HepG2 (cell line): ENCODE results near the gene CYP4F12. TPM values are rescaled to one million over a fixed set of nuclear protein-coding genes. Genes with fewer than 3 reads are reported as not detected.

Experiments
- AFF4 ChIP-seq: sonication (generic); formaldehyde crosslinking; IDR thresholded peaks from 2 replicates; pipeline ENCODE4 v1.4.0; 2020; ENCODE audit warnings: missing genetic modification reagents
- AKAP8 ChIP-seq: sonication (generic); formaldehyde crosslinking; IDR thresholded peaks from 2 replicates; pipeline ENCODE4 v1.5.1; 2020; ENCODE audit warnings: mild to moderate bottlenecking, missing genetic modification reagents
- ARHGAP35 ChIP-seq: sonication (generic); formaldehyde crosslinking; IDR thresholded peaks from 2 replicates; pipeline ENCODE4 v1.9.0; 2022; ENCODE audit warnings: mild to moderate bottlenecking, inconsistent platforms, moderate library complexity, missing genetic modification reagents, borderline replicate concordance
- BATF2 ChIP-seq: sonication (generic); formaldehyde crosslinking; IDR thresholded peaks from 2 replicates; pipeline ENCODE4 v1.8.0; 2022; ENCODE audit warnings: mild to moderate bottlenecking, missing genetic modification reagents, moderate library complexity
- BCL6 ChIP-seq: IDR thresholded peaks from 2 replicates; pipeline ENCODE4 v1.6.1; 2016; ENCODE audit warnings: missing genetic modification reagents, missing compliant biosample characterization
- CCAR2 ChIP-seq: fragments of 200-400 bp; formaldehyde crosslinking; optimal IDR thresholded peaks from 2 replicates; pipeline ENCODE3; 2018; ENCODE audit warnings: low read depth, mild to moderate bottlenecking, low read length, moderate library complexity
- ETV6 ChIP-seq: sonication (generic); formaldehyde crosslinking; conservative IDR thresholded peaks from 2 replicates; pipeline ENCODE4 v1.4.0; 2020; ENCODE audit warnings: missing genetic modification reagents
- HNRNPK ChIP-seq: fragments of 200-400 bp; formaldehyde crosslinking; IDR thresholded peaks from 2 replicates; pipeline ENCODE4 v1.6.1; 2018; ENCODE audit warnings: low read length, low read depth, moderate library complexity, mild to moderate bottlenecking; ENCODE audit not compliant: poor library complexity, severe bottlenecking
- IRF9 ChIP-seq: sonication (generic); formaldehyde crosslinking; IDR thresholded peaks from 2 replicates; pipeline ENCODE4 v1.8.0; 2022; ENCODE audit warnings: missing genetic modification reagents, mild to moderate bottlenecking, borderline replicate concordance
- KDM4B ChIP-seq: sonication (generic); formaldehyde crosslinking; IDR thresholded peaks from 2 replicates; pipeline ENCODE4 v1.4.0; 2020; ENCODE audit warnings: missing genetic modification reagents
- SRY ChIP-seq: sonication (generic); formaldehyde crosslinking; IDR thresholded peaks from 2 replicates; pipeline ENCODE4 v1.8.0; 2022; ENCODE audit warnings: mild to moderate bottlenecking, missing genetic modification reagents
- TCF7L2 ChIP-seq: IDR thresholded peaks from 2 replicates; pipeline ENCODE4 v1.6.1; 2011; ENCODE audit warnings: mild to moderate bottlenecking, low read depth, low read length, moderate library complexity
- ZMAT3 ChIP-seq: sonication (generic); formaldehyde crosslinking; conservative IDR thresholded peaks from 2 replicates; pipeline ENCODE4 v1.7.0; 2021; ENCODE audit warnings: missing genetic modification reagents
- ZNF124 ChIP-seq: sonication (generic); formaldehyde crosslinking; IDR thresholded peaks from 2 replicates; pipeline ENCODE4 v1.4.0; 2020; ENCODE audit warnings: missing genetic modification reagents
- polyA plus RNA-seq, 8 experiments: library from polyadenylated mRNA; depleted of rRNA in 3 of 8; stranded (reverse) in 7 of 8; unstranded in 1 of 8; fragments of >200 nt; fragmentation: Illumina TruSeq in 4 of 8; extraction: Trizol in 4 of 8; gene quantifications; 2 replicates each; pipeline versions ENCODE4 v1.2.1 to v1.2.3, GENCODE V29; 2011 to 2016; ENCODE audit warnings: low read depth in 4 of 8, missing spikeins in 1 of 8, mixed read lengths in 1 of 8; ENCODE audit not compliant: insufficient read depth in 1 of 8
- total RNA-seq, 5 experiments: library from RNA; depleted of rRNA; stranded (reverse); fragments of >200 nt; fragmentation: Illumina TruSeq; extraction: Trizol; gene quantifications; 2 replicates each; pipeline ENCODE4 v1.2.3, GENCODE V29; 2016; ENCODE audit warnings: low read depth in 1 of 5
- TF ChIP-seq, protein P1 (sequence below): fragments of 450-650 bp; IDR thresholded peaks from 2 replicates; pipeline ENCODE4 v1.6.1; 2017; ENCODE audit warnings: mild to moderate bottlenecking
- TF ChIP-seq, protein P2 (sequence below): sonication (generic); formaldehyde crosslinking; IDR thresholded peaks from 2 replicates; pipeline ENCODE4 v1.5.0; 2020; ENCODE audit warnings: mild to moderate bottlenecking, missing genetic modification reagents

Gene CYP4F12
- total and polyA plus RNA-seq, 2 of the 13 experiments (the other 11 are each of a cell fraction or from before 2014, with no cell fraction given) = 29.9 to 30.8 TPM

DNA sequence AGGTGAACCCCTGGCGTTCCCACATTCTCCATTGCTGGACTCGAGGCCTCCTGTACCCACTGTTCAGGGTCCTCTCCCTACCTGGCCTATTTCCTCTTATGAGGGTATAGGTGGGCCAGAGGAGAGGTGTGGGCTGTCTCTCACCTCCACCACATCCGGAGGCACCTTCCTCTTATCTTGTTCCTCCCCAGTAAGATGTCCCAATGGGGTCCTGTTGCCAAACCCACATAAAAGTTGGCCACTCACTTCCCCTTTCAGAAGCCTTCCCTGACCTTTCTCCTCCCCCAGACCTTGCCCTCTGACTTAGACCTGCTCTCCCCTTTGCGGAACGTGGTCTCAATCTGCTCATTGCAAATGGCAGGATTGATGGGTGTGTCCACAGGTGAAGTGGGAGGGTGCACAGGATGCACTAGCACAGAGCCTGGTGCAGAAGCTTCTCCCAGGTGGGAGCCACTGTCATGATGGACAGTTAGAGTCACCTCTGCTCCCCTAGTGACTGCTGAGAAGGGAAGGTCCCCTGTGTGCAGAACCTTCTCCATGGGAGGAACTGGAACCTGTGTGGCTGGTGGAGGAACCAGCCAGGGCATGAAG, 30.9 kb upstream of the CYP4F12 start (continued):
- no peak for TF ChIP-seq AFF4 (CRISPR knock-in tag)
- no peak for TF ChIP-seq BCL6 (CRISPR knock-in tag)
- TF ChIP-seq ZMAT3 = no peak
- no peak for TF ChIP-seq ARHGAP35 (CRISPR knock-in tag)
- no peak for TF ChIP-seq ZNF124
- no peak for TF ChIP-seq BATF2 (CRISPR knock-in tag)
- TF ChIP-seq SRY (CRISPR knock-in tag) = no peak
- TF ChIP-seq AKAP8 (CRISPR knock-in tag) = 0 out of 2 replicates have a peak, but pooled peaks have one; percentile 39
- no peak for TF ChIP-seq KDM4B (CRISPR knock-in tag)
- no peak for TF ChIP-seq TCF7L2
- TF ChIP-seq CCAR2 = no peak
- no peak for TF ChIP-seq IRF9 (CRISPR knock-in tag)
- TF ChIP-seq, protein P1, sequence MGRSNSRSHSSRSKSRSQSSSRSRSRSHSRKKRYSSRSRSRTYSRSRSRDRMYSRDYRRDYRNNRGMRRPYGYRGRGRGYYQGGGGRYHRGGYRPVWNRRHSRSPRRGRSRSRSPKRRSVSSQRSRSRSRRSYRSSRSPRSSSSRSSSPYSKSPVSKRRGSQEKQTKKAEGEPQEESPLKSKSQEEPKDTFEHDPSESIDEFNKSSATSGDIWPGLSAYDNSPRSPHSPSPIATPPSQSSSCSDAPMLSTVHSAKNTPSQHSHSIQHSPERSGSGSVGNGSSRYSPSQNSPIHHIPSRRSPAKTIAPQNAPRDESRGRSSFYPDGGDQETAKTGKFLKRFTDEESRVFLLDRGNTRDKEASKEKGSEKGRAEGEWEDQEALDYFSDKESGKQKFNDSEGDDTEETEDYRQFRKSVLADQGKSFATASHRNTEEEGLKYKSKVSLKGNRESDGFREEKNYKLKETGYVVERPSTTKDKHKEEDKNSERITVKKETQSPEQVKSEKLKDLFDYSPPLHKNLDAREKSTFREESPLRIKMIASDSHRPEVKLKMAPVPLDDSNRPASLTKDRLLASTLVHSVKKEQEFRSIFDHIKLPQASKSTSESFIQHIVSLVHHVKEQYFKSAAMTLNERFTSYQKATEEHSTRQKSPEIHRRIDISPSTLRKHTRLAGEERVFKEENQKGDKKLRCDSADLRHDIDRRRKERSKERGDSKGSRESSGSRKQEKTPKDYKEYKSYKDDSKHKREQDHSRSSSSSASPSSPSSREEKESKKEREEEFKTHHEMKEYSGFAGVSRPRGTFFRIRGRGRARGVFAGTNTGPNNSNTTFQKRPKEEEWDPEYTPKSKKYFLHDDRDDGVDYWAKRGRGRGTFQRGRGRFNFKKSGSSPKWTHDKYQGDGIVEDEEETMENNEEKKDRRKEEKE = no peak
- TF ChIP-seq HNRNPK = no peak
- TF ChIP-seq, protein P2, sequence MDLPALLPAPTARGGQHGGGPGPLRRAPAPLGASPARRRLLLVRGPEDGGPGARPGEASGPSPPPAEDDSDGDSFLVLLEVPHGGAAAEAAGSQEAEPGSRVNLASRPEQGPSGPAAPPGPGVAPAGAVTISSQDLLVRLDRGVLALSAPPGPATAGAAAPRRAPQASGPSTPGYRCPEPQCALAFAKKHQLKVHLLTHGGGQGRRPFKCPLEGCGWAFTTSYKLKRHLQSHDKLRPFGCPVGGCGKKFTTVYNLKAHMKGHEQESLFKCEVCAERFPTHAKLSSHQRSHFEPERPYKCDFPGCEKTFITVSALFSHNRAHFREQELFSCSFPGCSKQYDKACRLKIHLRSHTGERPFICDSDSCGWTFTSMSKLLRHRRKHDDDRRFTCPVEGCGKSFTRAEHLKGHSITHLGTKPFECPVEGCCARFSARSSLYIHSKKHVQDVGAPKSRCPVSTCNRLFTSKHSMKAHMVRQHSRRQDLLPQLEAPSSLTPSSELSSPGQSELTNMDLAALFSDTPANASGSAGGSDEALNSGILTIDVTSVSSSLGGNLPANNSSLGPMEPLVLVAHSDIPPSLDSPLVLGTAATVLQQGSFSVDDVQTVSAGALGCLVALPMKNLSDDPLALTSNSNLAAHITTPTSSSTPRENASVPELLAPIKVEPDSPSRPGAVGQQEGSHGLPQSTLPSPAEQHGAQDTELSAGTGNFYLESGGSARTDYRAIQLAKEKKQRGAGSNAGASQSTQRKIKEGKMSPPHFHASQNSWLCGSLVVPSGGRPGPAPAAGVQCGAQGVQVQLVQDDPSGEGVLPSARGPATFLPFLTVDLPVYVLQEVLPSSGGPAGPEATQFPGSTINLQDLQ (CRISPR knock-in tag) = 0 out of 2 replicates have a peak, but pooled peaks have one; percentile 13
- no peak for TF ChIP-seq ETV6 (CRISPR knock-in tag)
